BJ (cell line): ENCODE measurements around the gene ETHE1. TPM values are rescaled to one million over a fixed set of nuclear protein-coding genes. Genes with fewer than 3 reads are reported as not detected.
A peak's percentile ranks its signal among the peaks of the same experiment; 100 is the strongest.

Source experiments
- CTCF ChIA-PET: fragments of 350-600 bp; formaldehyde crosslinking; extraction: SDS; loops from one replicate; lab custom pipeline; 2021; ENCODE audit warnings: antibody characterized with exemption, inconsistent platforms; lab: Yijun Ruan, JAX
- POLR2A ChIA-PET: fragments of 300-600 bp; sonication (Branson Sonifier 250); formaldehyde crosslinking; extraction: SDS; loops from one replicate; lab custom pipeline; 2021; ENCODE audit warnings: antibody characterized with exemption; lab: Charles Lee
- DNase-seq: peaks from one replicate; pipeline ENCODE4 v3.0.0-alpha.2; 2011; ENCODE audit warnings: low read depth
- H3K27me3 ChIP-seq: 2 replicates; pipeline ENCODE4 v1.6.0; 2011; ENCODE audit warnings: low read length; ENCODE audit not compliant: control insufficient read depth, insufficient read depth
- H3K36me3 ChIP-seq: 2 replicates; pipeline ENCODE4 v1.5.1; 2011; ENCODE audit warnings: low read length; ENCODE audit not compliant: control insufficient read depth, insufficient read depth
- H3K4me3 ChIP-seq: 2 replicates; pipeline ENCODE4 v1.5.1; 2011; ENCODE audit warnings: low read depth, mild to moderate bottlenecking, control low read depth, low read length
- polyA plus RNA-seq: library from polyadenylated mRNA; depleted of rRNA; stranded (reverse); fragments of >200 nt; gene quantifications from 2 replicates; pipeline ENCODE4 v1.2.3, GENCODE V29; 2011
- TF ChIP-seq, protein P1 (sequence below): IDR thresholded peaks from 2 replicates; pipeline ENCODE4 v1.5.1; 2011; ENCODE audit warnings: low read depth, mild to moderate bottlenecking, control low read depth, inconsistent platforms, low read length, moderate library complexity; ENCODE audit not compliant: insufficient read depth

Gene ETHE1
- polyA plus RNA-seq, 1 experiment = 261 TPM

DNA sequence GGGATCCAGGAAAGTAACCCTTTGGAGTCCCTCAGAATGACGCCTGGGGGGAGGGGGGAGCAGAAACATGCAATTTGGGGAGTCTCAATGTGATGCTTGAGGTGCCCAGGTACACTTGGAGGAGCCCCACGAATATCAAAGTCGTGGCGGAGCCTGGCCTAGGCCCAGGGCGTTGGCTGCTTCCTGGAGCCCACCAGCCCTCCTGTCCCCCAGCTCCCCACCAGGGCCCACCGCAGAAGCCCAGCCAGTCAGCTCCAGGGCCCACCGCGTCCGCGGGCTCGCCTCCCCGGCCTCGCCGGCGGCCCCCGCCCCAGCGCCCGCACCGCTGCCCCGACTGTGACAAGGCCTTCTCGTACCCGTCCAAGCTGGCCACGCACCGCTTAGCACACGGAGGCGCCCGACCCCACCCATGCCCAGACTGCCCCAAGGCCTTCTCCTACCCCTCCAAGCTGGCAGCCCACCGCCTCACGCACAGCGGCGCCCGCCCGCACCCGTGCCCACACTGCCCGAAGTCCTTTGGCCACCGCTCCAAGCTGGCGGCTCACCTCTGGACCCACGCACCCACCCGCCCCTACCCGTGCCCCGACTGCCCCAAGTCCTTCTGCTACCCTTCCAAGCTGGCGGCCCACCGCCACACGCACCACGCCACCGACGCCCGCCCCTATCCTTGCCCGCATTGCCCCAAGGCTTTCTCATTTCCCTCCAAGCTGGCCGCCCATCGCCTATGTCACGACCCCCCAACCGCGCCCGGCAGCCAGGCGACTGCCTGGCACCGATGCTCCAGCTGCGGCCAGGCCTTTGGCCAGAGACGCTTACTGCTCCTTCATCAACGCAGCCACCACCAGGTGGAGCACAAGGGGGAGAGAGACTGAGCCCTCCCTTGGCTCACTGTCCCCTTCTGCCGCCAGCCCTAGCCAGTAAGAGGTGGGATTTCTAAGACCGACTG lies 8.1 kb upstream of the ETHE1 start:
- CTCF ChIA-PET = interaction anchor here (0.9 to 4.7 kb wide), 14 partner anchors 10 to 343 kb away, joined by 3 to 43 read pairs (median 4); partner anchors contain the start of genes IRGQ, XRCC1 and ZNF576
- TF ChIP-seq, protein P1, sequence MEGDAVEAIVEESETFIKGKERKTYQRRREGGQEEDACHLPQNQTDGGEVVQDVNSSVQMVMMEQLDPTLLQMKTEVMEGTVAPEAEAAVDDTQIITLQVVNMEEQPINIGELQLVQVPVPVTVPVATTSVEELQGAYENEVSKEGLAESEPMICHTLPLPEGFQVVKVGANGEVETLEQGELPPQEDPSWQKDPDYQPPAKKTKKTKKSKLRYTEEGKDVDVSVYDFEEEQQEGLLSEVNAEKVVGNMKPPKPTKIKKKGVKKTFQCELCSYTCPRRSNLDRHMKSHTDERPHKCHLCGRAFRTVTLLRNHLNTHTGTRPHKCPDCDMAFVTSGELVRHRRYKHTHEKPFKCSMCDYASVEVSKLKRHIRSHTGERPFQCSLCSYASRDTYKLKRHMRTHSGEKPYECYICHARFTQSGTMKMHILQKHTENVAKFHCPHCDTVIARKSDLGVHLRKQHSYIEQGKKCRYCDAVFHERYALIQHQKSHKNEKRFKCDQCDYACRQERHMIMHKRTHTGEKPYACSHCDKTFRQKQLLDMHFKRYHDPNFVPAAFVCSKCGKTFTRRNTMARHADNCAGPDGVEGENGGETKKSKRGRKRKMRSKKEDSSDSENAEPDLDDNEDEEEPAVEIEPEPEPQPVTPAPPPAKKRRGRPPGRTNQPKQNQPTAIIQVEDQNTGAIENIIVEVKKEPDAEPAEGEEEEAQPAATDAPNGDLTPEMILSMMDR = peak; percentile 72
- no peak for DNase-seq
- no peaks in the 10 kb centered on the region for H3K27me3 ChIP-seq
- POLR2A ChIA-PET = no interaction called here
- H3K36me3 ChIP-seq = no peaks in the 10 kb centered on the region; the same call in 1 of the 2 replicates
- no peak overlapping the region for H3K4me3 ChIP-seq

- CTCF ChIA-PET = interaction anchor here (1.1 to 4.7 kb wide), 5 partner anchors 15 to 342 kb away, joined by 3 to 43 read pairs (median 5); partner anchors contain the start of genes IRGQ and ZNF576
- no peak for DNase-seq
- Histone ChIP-seq H3K27me3 (no peaks in the 10 kb centered on the region), H3K4me3 (peak overlapping the region; percentile 28), H3K36me3 (no peaks in the 10 kb centered on the region)
- TF ChIP-seq, protein P1 = no peak
- POLR2A ChIA-PET = interaction anchor here (0.7 kb wide), 1 partner anchor 114 kb away, joined by 5 read pairs; no protein-coding TSS in a partner anchor
Measured at GRCh38 chr19:43534305-43534815, 7.4 kb upstream of the ETHE1 start.

DNA sequence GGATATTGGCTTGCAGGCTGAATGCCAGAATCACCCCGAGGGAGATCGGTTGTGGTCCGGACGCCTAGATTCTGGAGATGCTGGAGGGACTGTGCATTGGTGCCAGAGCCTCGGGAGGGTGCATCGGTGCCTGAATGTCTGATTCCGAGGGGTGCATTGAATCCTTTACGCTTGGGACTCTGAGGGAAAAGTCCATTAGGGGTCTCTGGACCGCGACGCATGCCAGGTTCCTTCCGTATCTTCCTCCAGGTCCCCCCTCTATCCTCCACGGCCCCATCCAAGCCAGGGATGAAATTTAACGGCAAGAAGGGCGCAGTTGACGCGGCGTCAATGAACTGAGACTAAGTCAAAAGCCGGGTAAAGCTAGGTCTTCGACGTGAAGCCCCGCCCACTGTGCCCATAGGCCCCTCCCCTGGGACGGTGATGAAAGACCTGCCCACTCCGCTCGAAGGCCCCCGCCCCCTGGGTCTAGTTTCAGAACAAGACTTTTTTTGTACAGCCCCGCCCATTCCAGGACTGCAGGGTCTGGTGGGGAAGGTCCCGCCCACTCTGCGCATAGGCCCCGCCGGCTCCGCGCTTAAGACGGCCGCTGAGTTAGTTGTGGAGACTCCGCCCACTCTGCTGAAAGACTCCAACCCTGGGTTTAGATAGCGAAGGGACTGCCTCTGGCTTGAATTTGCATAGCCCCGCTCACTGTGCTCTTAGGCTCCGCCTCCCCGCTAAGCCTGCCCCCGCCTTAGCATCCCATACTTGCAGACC lies 6.7 kb upstream of the ETHE1 start:
- TF ChIP-seq, protein P1 = no peak
- CTCF ChIA-PET = interaction anchor here (0.7 to 4.7 kb wide), 5 partner anchors 12 to 342 kb away, joined by 3 to 43 read pairs (median 5); partner anchors contain the start of genes IRGQ and ZNF576
- DNase-seq = peak; percentile 99
- POLR2A ChIA-PET = interaction anchor here (0.7 kb wide), 1 partner anchor 115 kb away, joined by 5 read pairs; no protein-coding TSS in a partner anchor
- H3K27me3 ChIP-seq = no peaks in the 10 kb centered on the region
- no peaks in the 10 kb centered on the region for H3K36me3 ChIP-seq
- H3K4me3 ChIP-seq = peak overlapping the region; percentile 57

- POLR2A ChIA-PET = interaction anchor here (0.6 kb wide), 1 partner anchor 29 kb away, joined by 4 read pairs; the partner anchor contains the start of gene PHLDB3
- DNase-seq = peak; percentile 79
- TF ChIP-seq, protein P1 = no peak
- CTCF ChIA-PET = interaction anchor here (0.7 to 4.7 kb wide), 5 partner anchors 11 to 108 kb away, joined by 3 to 43 read pairs (median 5); partner anchors contain the start of genes IRGQ and ZNF576
- peak within 1 kb of the TSS; percentile 57 for H3K4me3 ChIP-seq
- H3K36me3 ChIP-seq = no peaks in the 10 kb centered on the region
- no peaks in the 10 kb centered on the region for H3K27me3 ChIP-seq
Measured at GRCh38 chr19:43532962-43533545, 6.1 kb upstream of the ETHE1 start, which contains the start of gene ZNF575. Gene ZNF575, plus strand, starts transcription at chr19:43533188. Its CDS starts 1,235 bp downstream, at chr19:43534423.
